K562 (cell line): Measurements from ENCODE around the gene CHRDL2. TPM values are rescaled to one million over a fixed set of nuclear protein-coding genes. Genes with fewer than 3 reads are reported as not detected.

Experiments
- ATAC-seq: fragments of 200-7000 bp; cut with Tn5 transposase; 3 replicates; pipeline ENCODE4 v1.9.1; 2020; ENCODE audit warnings: moderate library complexity
- BruUV-seq: library from RNA; stranded (reverse); fragments of 400-500 nt; replicated peaks from 2 replicates; lab custom pipeline; 2021; lab: Mats Ljungman, UMichigan
- CTCF ChIA-PET: fragments of 300-600 bp; formaldehyde crosslinking; extraction: SDS; loops from one replicate; lab custom pipeline; 2021; ENCODE audit warnings: low intra/inter-chr PET ratio; lab: Yijun Ruan, JAX
- POLR2A ChIA-PET: fragments of 300-600, 350-650 bp; sonication (Branson Sonifier 250); formaldehyde crosslinking; extraction: SDS; loops from one replicate; lab custom pipeline; 2021; ENCODE audit warnings: antibody characterized with exemption, inconsistent platforms; lab: Yijun Ruan, JAX
- DNase-seq, 4 experiments: peaks; one replicate each; pipeline versions ENCODE4 v3.0.0 to v3.0.0-alpha.2; 2011 to 2018; ENCODE audit warnings: low spot score in 3 of 4, mixed read lengths in 3 of 4; ENCODE audit errors: extremely low read depth in 1 of 4
- FAIRE-seq: peaks from 2 replicates; lab custom pipeline; 2011; peaks lifted over from hg19 to GRCh38; lab: Jason Lieb, UNC
- H2AFZ ChIP-seq: 2 replicates; pipeline ENCODE4 v1.6.0; 2011; ENCODE audit warnings: low read depth, low read length, control low read depth, inconsistent platforms
- H3K27ac ChIP-seq: fragments of 200-600 bp; 3 replicates; pipeline ENCODE4 v1.8.0; 2011; ENCODE audit warnings: low read depth, mild to moderate bottlenecking, control low read depth, inconsistent platforms, low read length, moderate library complexity, mixed read lengths; ENCODE audit errors: extremely low read depth
- H3K27me3 ChIP-seq, 2 experiments: fragments of 300-600 bp in 1 of 2; 2 replicates in 1 of 2; 3 replicates in 1 of 2; pipeline versions ENCODE4 v1.6.0 to v1.8.0; 2011; ENCODE audit warnings: inconsistent platforms in 2 of 2, low read length in 2 of 2, mild to moderate bottlenecking in 1 of 2, mixed read lengths in 1 of 2, moderate library complexity in 1 of 2; ENCODE audit not compliant: control insufficient read depth in 2 of 2, insufficient read depth in 2 of 2
- H3K36me3 ChIP-seq: fragments of 300-600 bp; 3 replicates; pipeline ENCODE4 v1.8.0; 2011; ENCODE audit warnings: mild to moderate bottlenecking, low read length, inconsistent platforms; ENCODE audit not compliant: control insufficient read depth, insufficient read depth
- H3K4me1 ChIP-seq, 2 experiments: fragments of 200-600 bp in 1 of 2; replicated peaks in 1 of 2; 2 replicates in 1 of 2; 3 replicates in 1 of 2; pipeline versions ENCODE4 v1.5.1 to v1.8.0; 2011; ENCODE audit warnings: inconsistent platforms in 2 of 2, low read length in 2 of 2, mild to moderate bottlenecking in 1 of 2, mixed read lengths in 1 of 2, moderate library complexity in 1 of 2; ENCODE audit not compliant: control insufficient read depth in 2 of 2, insufficient read depth in 2 of 2
- H3K4me2 ChIP-seq: 2 replicates; pipeline ENCODE4 v1.6.1; 2011; ENCODE audit warnings: low read length, control low read depth, inconsistent platforms, mixed read lengths; ENCODE audit not compliant: insufficient read depth
- H3K4me3 ChIP-seq: fragments of 200-600 bp; sonication (generic), shearing (Covaris generic); 2 replicates; pipeline ENCODE4 v1.5.1; 2016; ENCODE audit warnings: control low read depth, inconsistent platforms
- H3K79me2 ChIP-seq: fragments of 200-600 bp; 3 replicates; pipeline ENCODE4 v1.8.0; 2011; ENCODE audit warnings: low read length, inconsistent platforms; ENCODE audit not compliant: control insufficient read depth, insufficient read depth
- H3K9ac ChIP-seq, 2 experiments: 2 replicates each; pipeline versions ENCODE4 v1.6.0 to v1.6.1; 2011; ENCODE audit warnings: low read depth in 2 of 2, low read length in 2 of 2, control low read depth in 1 of 2, inconsistent platforms in 1 of 2, mild to moderate bottlenecking in 1 of 2, mixed read lengths in 1 of 2; ENCODE audit not compliant: insufficient read depth in 1 of 2
- H3K9me1 ChIP-seq: one replicate; pipeline ENCODE4 v1.6.0; 2011; ENCODE audit warnings: inconsistent platforms, mild to moderate bottlenecking, low read length, moderate library complexity; ENCODE audit not compliant: control insufficient read depth, insufficient read depth
- H3K9me3 ChIP-seq: replicated peaks from 2 replicates; pipeline ENCODE4 v1.5.1; 2011; ENCODE audit warnings: low read depth, low read length, inconsistent platforms; ENCODE audit not compliant: control insufficient read depth, insufficient read depth
- H4K20me1 ChIP-seq: replicated peaks from 2 replicates; pipeline ENCODE4 v1.6.1; 2011; ENCODE audit warnings: low read length, inconsistent platforms, mixed read lengths; ENCODE audit not compliant: control insufficient read depth, insufficient read depth
- ARHGAP35 ChIP-seq: fragments of 450-650 bp; IDR thresholded peaks from 2 replicates; pipeline ENCODE4 v1.6.1; 2018; ENCODE audit not compliant: partially characterized antibody
- ELF2 ChIP-seq: fragments of 250-450 bp; sonication (Bioruptor Pico); IDR thresholded peaks from 2 replicates; pipeline ENCODE4 v1.5.0; 2021; ENCODE audit warnings: mild to moderate bottlenecking
- GATAD2B ChIP-seq: fragments of 450-650 bp; IDR thresholded peaks from 2 replicates; pipeline ENCODE4 v1.6.1; 2017; ENCODE audit warnings: mild to moderate bottlenecking, borderline replicate concordance
- MEF2D ChIP-seq: conservative IDR thresholded peaks from 2 replicates; pipeline ENCODE4 v1.6.1; 2016; ENCODE audit warnings: low read depth, missing genetic modification characterization, missing compliant biosample characterization
- RBM25 ChIP-seq: fragments of 200-400 bp; formaldehyde crosslinking; IDR thresholded peaks from 2 replicates; pipeline ENCODE4 v1.6.1; 2018; ENCODE audit warnings: low read length, low read depth, moderate library complexity; ENCODE audit not compliant: severe bottlenecking
- STAT5A ChIP-seq: IDR thresholded peaks from 2 replicates; pipeline ENCODE4 v1.6.1; 2012; ENCODE audit warnings: low read length, inconsistent platforms, borderline replicate concordance
- TCF7 ChIP-seq: sonication (generic); IDR thresholded peaks from 2 replicates; pipeline ENCODE4 v1.6.1; 2016; ENCODE audit warnings: antibody characterized with exemption, borderline replicate concordance
- WGBS: fragments of 100-300 bp; shearing (Covaris generic); methylation state at CpG from one replicate; pipeline ENCODE4 v1.1.6; 2016; ENCODE audit warnings: low coverage, mixed read lengths; ENCODE audit not compliant: insufficient coverage; ENCODE audit errors: missing lambda C conversion rate; 5-methylcytosine and 5-hydroxymethylcytosine counted together
- in situ Hi-C: fragments of 300-500 bp; cut with MboI; formaldehyde crosslinking; loops from 4 replicates; pipeline ENCODE4 v1.15.0; 2018; ENCODE audit warnings: inconsistent platforms, mixed read lengths
- intact Hi-C: fragments of 100-400 bp; cut with micrococcal nuclease; formaldehyde crosslinking; loops from 2 replicates; pipeline ENCODE4 v1.14.2; 2022
- polyA plus RNA-seq, 8 experiments: library from polyadenylated mRNA; depleted of rRNA in 4 of 8; stranded (reverse) in 5 of 8; unstranded in 3 of 8; fragments of >200 nt; fragmentation: Nextera tagmentation in 2 of 8; fragmentation: Illumina TruSeq in 1 of 8; extraction: Ambion mirVana in 2 of 8; extraction: Trizol in 1 of 8; gene quantifications; 2 replicates each; pipeline versions ENCODE4 v1.2.1 to v1.2.3, GENCODE V29; 2011 to 2014; ENCODE audit warnings: inconsistent platforms in 1 of 8, missing spikeins in 1 of 8
- total RNA-seq, 7 experiments: library from RNA; depleted of rRNA in 6 of 7; stranded (reverse); fragments of >200 nt in 6 of 7; fragmentation: Illumina TruSeq in 2 of 7; extraction: Trizol in 2 of 7; gene quantifications; 2 replicates each; pipeline versions ENCODE4 v1.2.1 to v1.2.3, GENCODE V29; 2011 to 2021; ENCODE audit warnings: low replicate concordance in 1 of 7

The CHRDL2 gene
- total and polyA plus RNA-seq, 9 of the 15 experiments (the other 6 are each of a cell fraction or from before 2014, with no cell fraction given) = not detected

- no peak for TF ChIP-seq ARHGAP35
- TF ChIP-seq STAT5A = no peak
- TF ChIP-seq MEF2D (tag) = no peak
- TF ChIP-seq GATAD2B = no peak
- no peak for TF ChIP-seq ELF2 (CRISPR knock-in tag)
- TF ChIP-seq RBM25 = no peak
These were observed 15.6 kb upstream of the CHRDL2 start (continued) for GRCh38 chr11:74746868-74747267.

- no peaks in the 10 kb centered on the region for H4K20me1 ChIP-seq
- FAIRE-seq (no peak), ATAC-seq (no peak), DNase-seq (no peak)
- no peak overlapping the region for H3K4me2 ChIP-seq
- intact Hi-C loops = no loop called here
- no peaks in the 10 kb centered on the region for H3K36me3 ChIP-seq
- BruUV-seq = no TSS peak
- H3K9me1 ChIP-seq = no peaks in the 10 kb centered on the region
- WGBS = 3% methylated on average over 4 of the region's 4 CpGs
- H3K9me3 ChIP-seq = no peaks in the 10 kb centered on the region
- ChIA-PET POLR2A (interaction anchor here (1.0 to 1.2 kb wide), 2 partner anchors 15 to 513 kb away, joined by 3 read pairs; no protein-coding TSS in a partner anchor), CTCF (no interaction called here)
- H3K4me1 ChIP-seq = peaks cover 8 to 11% of the 10 kb centered on the region in 2 experiments; a peak in 4 of 5 replicates
- no peak overlapping the region for H3K4me3 ChIP-seq
- TF ChIP-seq TCF7 = no peak
- peaks cover 9% of the 10 kb centered on the region for H3K79me2 ChIP-seq
- no peak overlapping the region for H3K27ac ChIP-seq
- in situ Hi-C loops = no loop called here
- H3K9ac ChIP-seq = no peak overlapping the region
- no peak overlapping the region for H2AFZ ChIP-seq
- H3K27me3 ChIP-seq = no peaks in the 10 kb centered on the region
These were observed 13.1 kb upstream of the CHRDL2 start for GRCh38 chr11:74744277-74744676.
